SK-N-MC (cell line): ENCODE data around the gene AS3MT.

Experiments used
- DNase-seq: peaks from one replicate; pipeline ENCODE4 v3.0.0-alpha.2; 2011; ENCODE audit warnings: low read depth, low spot score
- H3K27ac ChIP-seq: fragments of 200-600 bp; sonication (generic); 2 replicates; pipeline ENCODE4 v1.5.1; 2016; ENCODE audit warnings: mixed run types
- H3K36me3 ChIP-seq: fragments of 200-600 bp; sonication (generic); 2 replicates; pipeline ENCODE4 v1.6.1; 2017; ENCODE audit warnings: antibody characterized with exemption, low read length, mixed read lengths; ENCODE audit not compliant: insufficient read depth
- H3K4me3 ChIP-seq: fragments of 200-600 bp; sonication (generic); 2 replicates; pipeline ENCODE4 v1.5.1; 2016
- H3K9ac ChIP-seq: fragments of 200-600 bp; sonication (generic); 2 replicates; pipeline ENCODE4 v1.8.0; 2017; ENCODE audit warnings: mixed run types, mixed read lengths; ENCODE audit not compliant: insufficient read length
- H3K9me3 ChIP-seq: fragments of 200-600 bp; sonication (generic); 2 replicates; pipeline ENCODE4 v1.6.1; 2017; ENCODE audit warnings: low read depth, mild to moderate bottlenecking, antibody characterized with exemption, low read length, moderate library complexity, mixed read lengths
- EZH2 ChIP-seq: fragments of 200-600 bp; sonication (generic); IDR thresholded peaks from one replicate; pipeline ENCODE4 v1.6.1; 2017; ENCODE audit warnings: antibody characterized with exemption
- FOXP2 ChIP-seq: optimal IDR thresholded peaks from 2 replicates; pipeline ENCODE3; 2011; ENCODE audit warnings: mild to moderate bottlenecking, moderate library complexity; ENCODE audit not compliant: insufficient read depth; ENCODE audit errors: extremely low read length, control extremely low read depth
- POLR2AphosphoS5 ChIP-seq: IDR thresholded peaks from 2 replicates; pipeline ENCODE4 v1.6.1; 2012; ENCODE audit warnings: mild to moderate bottlenecking, low read depth, low read length, borderline replicate concordance

AS3MT gene

DNA sequence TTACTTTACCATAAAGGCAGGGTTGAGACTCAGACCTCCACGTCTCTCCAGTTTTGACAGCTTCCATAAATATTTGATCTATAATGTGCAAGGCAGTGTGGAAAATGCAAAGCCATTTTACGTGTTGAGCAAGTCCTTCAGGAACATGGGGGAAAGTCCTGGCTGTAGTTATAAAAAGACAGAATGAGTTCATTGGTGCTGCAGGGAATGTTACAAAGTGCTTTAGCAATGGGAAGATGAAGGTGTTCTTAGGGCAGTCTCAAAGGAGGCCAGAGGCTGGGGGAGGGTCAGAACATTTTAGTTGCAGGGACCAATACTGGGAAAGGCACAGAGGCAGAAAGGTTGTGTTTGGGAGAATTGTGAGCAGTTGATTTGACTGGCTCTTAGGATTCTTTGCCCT is 76.7 kb downstream of the AS3MT start:
- no peak for TF ChIP-seq POLR2AphosphoS5
- DNase-seq = no peak

DNA sequence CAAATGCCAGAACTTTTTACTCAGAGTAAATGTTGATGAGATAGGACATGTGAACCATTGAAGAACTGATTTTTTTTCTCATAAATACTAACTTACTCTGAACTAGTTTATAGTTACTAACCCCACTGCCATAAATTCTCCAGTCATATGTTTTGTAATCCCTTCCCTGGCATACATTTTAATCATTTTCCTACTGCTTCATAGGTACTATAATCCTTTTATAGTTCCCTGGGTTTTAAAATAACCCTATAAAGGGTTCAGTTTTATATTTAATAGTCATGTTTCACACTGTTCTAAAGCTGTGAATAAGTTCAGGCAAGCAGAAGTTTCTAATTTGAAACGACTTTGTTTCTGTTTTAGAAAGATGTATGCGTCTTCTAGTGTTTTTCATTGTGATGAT is 77.7 kb downstream of the AS3MT start:
- no peak overlapping the region for H3K4me3 ChIP-seq
- DNase-seq = no peak
- no peak overlapping the region for H3K9ac ChIP-seq
- no peaks in the 10 kb centered on the region for H3K9me3 ChIP-seq
- H3K36me3 ChIP-seq = no peaks in the 10 kb centered on the region
- TF ChIP-seq FOXP2 (no peak), POLR2AphosphoS5 (no peak), EZH2 (no peak)
- H3K27ac ChIP-seq = no peak overlapping the region

More for the DNA sequence above, 76.7 kb downstream of the AS3MT start:
- Histone ChIP-seq H3K27ac (no peak overlapping the region), H3K9me3 (no peaks in the 10 kb centered on the region), H3K9ac (no peak overlapping the region), H3K4me3 (no peak overlapping the region), H3K36me3 (no peaks in the 10 kb centered on the region)

DNA sequence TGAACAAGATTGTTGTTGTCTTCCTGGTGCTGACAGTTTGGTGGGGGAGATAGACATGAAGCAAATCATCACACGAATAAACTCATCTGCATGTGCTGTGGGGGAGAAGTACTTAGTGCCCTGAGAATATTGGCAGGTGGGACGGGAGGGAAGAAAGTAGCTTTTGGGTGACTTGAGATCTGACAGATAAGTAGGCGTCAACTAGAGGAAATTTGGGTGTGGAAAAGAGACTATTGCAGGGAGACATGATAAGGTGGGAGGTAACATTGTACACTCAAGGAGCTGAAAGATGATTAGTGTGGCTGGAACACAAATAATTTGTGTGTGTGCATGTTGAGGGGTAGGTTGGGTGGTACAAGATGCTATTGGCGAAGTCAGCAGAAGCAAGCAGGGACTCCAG is 78.9 kb downstream of the AS3MT start:
- TF ChIP-seq FOXP2 = no peak
- TF ChIP-seq POLR2AphosphoS5 = no peak
- no peak for TF ChIP-seq EZH2
- H3K9me3 ChIP-seq = no peaks in the 10 kb centered on the region

DNA sequence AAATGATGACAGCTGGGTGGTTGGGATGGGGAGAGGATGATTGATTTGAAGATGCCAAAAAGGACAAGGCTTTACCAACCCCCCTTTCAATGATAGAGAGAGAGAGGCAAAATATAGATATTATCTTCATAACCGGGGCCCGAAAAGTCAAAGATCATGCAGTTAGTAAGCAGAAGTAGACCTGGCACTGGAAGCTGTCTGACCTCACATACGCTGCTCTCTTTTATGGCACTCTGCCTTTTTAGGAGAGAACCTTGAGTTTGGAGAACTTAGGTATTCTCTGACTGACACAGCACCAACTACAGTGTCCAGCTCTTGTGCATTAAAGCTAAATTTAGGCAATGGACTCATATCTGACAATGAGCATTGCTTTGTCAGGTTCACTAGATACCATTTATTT is 79.5 kb downstream of the AS3MT start:
- no peak for DNase-seq
- no peak overlapping the region for H3K9ac ChIP-seq

More for the DNA sequence above, 78.9 kb downstream of the AS3MT start:
- Histone ChIP-seq H3K27ac (no peak overlapping the region), H3K36me3 (no peaks in the 10 kb centered on the region), H3K9ac (no peak overlapping the region), H3K4me3 (no peak overlapping the region)
- DNase-seq = no peak

DNA sequence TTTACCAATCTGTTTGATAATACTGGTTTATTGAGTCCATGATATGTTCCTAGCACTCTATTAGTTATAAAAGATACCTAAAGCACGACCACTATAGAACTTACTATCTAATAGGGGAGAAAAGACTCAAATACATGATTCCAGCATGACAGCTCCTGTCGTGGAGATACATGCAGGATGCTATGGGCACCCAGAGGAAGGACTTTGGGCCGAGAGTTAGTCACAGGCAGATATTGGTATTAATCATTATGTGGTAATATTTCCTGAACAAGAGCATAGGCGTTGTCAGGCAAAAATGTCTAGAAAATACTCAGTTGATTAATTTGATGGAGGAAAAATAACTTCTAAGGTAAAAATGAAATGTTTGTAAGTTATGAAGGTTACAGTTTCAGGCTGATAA is 80.6 kb downstream of the AS3MT start:
- H3K9me3 ChIP-seq = no peaks in the 10 kb centered on the region
- no peak overlapping the region for H3K4me3 ChIP-seq
- H3K36me3 ChIP-seq = no peaks in the 10 kb centered on the region
- no peak overlapping the region for H3K27ac ChIP-seq
- DNase-seq = no peak
- H3K9ac ChIP-seq = no peak overlapping the region
- no peak for TF ChIP-seq EZH2
- TF ChIP-seq POLR2AphosphoS5 = no peak
- TF ChIP-seq FOXP2 = no peak

More for the DNA sequence above, 79.5 kb downstream of the AS3MT start:
- TF ChIP-seq POLR2AphosphoS5 (no peak), FOXP2 (no peak), EZH2 (no peak)
- no peaks in the 10 kb centered on the region for H3K36me3 ChIP-seq
- H3K27ac ChIP-seq = no peak overlapping the region
- no peak overlapping the region for H3K4me3 ChIP-seq
- no peaks in the 10 kb centered on the region for H3K9me3 ChIP-seq

DNA sequence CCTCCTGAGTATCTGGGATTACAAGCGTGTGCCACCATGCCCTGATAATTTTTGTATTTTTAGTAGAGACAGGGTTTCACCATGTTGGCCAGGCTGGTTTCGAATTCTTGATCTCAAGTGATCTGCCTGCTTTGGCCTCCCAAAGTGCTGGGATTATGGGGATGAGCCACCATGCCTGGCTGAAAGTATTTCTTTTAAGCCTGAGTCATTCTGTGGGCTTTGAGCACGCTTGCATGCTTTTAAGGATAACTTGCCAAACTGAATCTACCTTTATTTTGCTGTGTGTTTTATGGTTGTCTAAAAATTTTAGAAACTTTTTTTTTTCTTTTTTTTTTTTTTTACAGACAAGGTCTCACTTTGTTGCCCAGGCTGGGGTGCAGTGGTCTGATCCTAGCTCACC is 82.0 kb downstream of the AS3MT start:
- no peak for DNase-seq
- TF ChIP-seq FOXP2 (no peak), POLR2AphosphoS5 (no peak), EZH2 (no peak)
- Histone ChIP-seq H3K36me3 (no peaks in the 10 kb centered on the region), H3K9me3 (no peaks in the 10 kb centered on the region), H3K9ac (no peak overlapping the region), H3K4me3 (no peak overlapping the region), H3K27ac (no peak overlapping the region)
